GM23338 (cell line): ENCODE data around the gene CASTOR1.

Source experiments
- CREB1 ChIP-seq: fragments of 250-450 bp; sonication (Bioruptor Pico); IDR thresholded peaks from 2 replicates; pipeline ENCODE4 v1.5.0; 2020; ENCODE audit warnings: low read depth, mild to moderate bottlenecking, moderate library complexity
- CTCF ChIP-seq, 2 experiments: fragments of 200-600 bp in 1 of 2; sonication (generic) in 1 of 2; conservative IDR thresholded peaks; 2 replicates each; pipeline versions ENCODE4 v1.5.1 to v1.6.1; 2016 to 2017; ENCODE audit warnings: antibody characterized with exemption in 2 of 2, low read depth in 2 of 2, mild to moderate bottlenecking in 2 of 2, moderate library complexity in 1 of 2
- ETS1 ChIP-seq: IDR thresholded peaks from 2 replicates; pipeline ENCODE4 v1.6.1; 2016; ENCODE audit warnings: antibody characterized with exemption
- EZH2 ChIP-seq: fragments of 200-600 bp; sonication (generic); IDR thresholded peaks from one replicate; pipeline ENCODE4 v1.8.0; 2017; ENCODE audit warnings: antibody characterized with exemption, mild to moderate bottlenecking, low read depth; ENCODE audit not compliant: unreplicated experiment
- EZH2phosphoT487 ChIP-seq: fragments of 200-600 bp; sonication (generic); IDR thresholded peaks from one replicate; pipeline ENCODE4 v1.8.1; 2018; ENCODE audit warnings: antibody characterized with exemption; ENCODE audit not compliant: unreplicated experiment
- JUNB ChIP-seq: IDR thresholded peaks from one replicate; pipeline ENCODE4 v1.6.1; 2016; ENCODE audit warnings: antibody characterized with exemption; ENCODE audit not compliant: unreplicated experiment
- NANOG ChIP-seq: IDR thresholded peaks from 2 replicates; pipeline ENCODE4 v1.6.1; 2016; ENCODE audit warnings: antibody characterized with exemption, borderline replicate concordance
- POLR2AphosphoS5 ChIP-seq: IDR thresholded peaks from 2 replicates; pipeline ENCODE4 v1.6.1; 2016; ENCODE audit warnings: antibody characterized with exemption, low read depth
- REST ChIP-seq: IDR thresholded peaks from one replicate; pipeline ENCODE4 v1.6.1; 2018; ENCODE audit warnings: antibody characterized with exemption; ENCODE audit not compliant: unreplicated experiment
- STAT1 ChIP-seq: IDR thresholded peaks from one replicate; pipeline ENCODE4 v1.6.1; 2016; ENCODE audit warnings: antibody characterized with exemption; ENCODE audit not compliant: unreplicated experiment
- ZNF114 ChIP-seq: fragments of 250-450 bp; sonication (Bioruptor Pico); IDR thresholded peaks from 2 replicates; pipeline ENCODE4 v1.5.0; 2020; ENCODE audit warnings: mild to moderate bottlenecking, moderate library complexity
- ZNF331 ChIP-seq: fragments of 250-450 bp; sonication (Bioruptor Pico); IDR thresholded peaks from 2 replicates; pipeline ENCODE4 v1.5.0; 2020; ENCODE audit warnings: low read depth, mild to moderate bottlenecking, moderate library complexity

GRCh38 chr22:30289141-30289979 lies at the start of gene CASTOR1:
- TF ChIP-seq CTCF (conservative IDR thresholded peaks at IDR 0.05; ENCODE audit: low read depth in 2 of 2) = no peak
- peak; percentile 81 for TF ChIP-seq POLR2AphosphoS5
- no peak for TF ChIP-seq EZH2
- no peak for TF ChIP-seq REST
- peak; percentile 59; the same call in 1 of the 2 replicates for TF ChIP-seq CREB1 (CRISPR knock-in tag)
- TF ChIP-seq EZH2phosphoT487 = no peak
- TF ChIP-seq ETS1 = no peak
- TF ChIP-seq ZNF114 (CRISPR knock-in tag) = no peak
- TF ChIP-seq JUNB = no peak
- TF ChIP-seq ZNF331 = no peak
- no peak for TF ChIP-seq STAT1
- TF ChIP-seq NANOG = no peak
